Choroid plexus epithelial cell (primary cell): ENCODE data around the gene ZNF22.

Experiments
- DNase-seq: peaks from one replicate; pipeline ENCODE4 v3.0.0-alpha.2; 2010; ENCODE audit warnings: low read depth
- H3K4me3 ChIP-seq: 2 replicates; pipeline ENCODE4 v1.5.1; 2011; ENCODE audit warnings: low read depth, mild to moderate bottlenecking, control low read depth, low read length, moderate library complexity
- CTCF ChIP-seq: conservative IDR thresholded peaks from 2 replicates; pipeline ENCODE4 v1.5.1; 2011; ENCODE audit warnings: low read depth, mild to moderate bottlenecking, control low read depth, inconsistent platforms, low read length, moderate library complexity

ZNF22 gene

GRCh38 chr10:44960482-44961229, 40.1 kb upstream of the ZNF22 start:
- DNase-seq = no peak
- no peak for TF ChIP-seq CTCF
- H3K4me3 ChIP-seq = peak overlapping the region; percentile 83

GRCh38 chr10:44961230-44961571, 39.5 kb upstream of the ZNF22 start:
- TF ChIP-seq CTCF = no peak
- no peak overlapping the region for H3K4me3 ChIP-seq
- no peak for DNase-seq

- no peak for TF ChIP-seq CTCF
- H3K4me3 ChIP-seq = no peak overlapping the region
- no peak for DNase-seq
Measured at GRCh38 chr10:44961931-44962750, 38.6 kb upstream of the ZNF22 start.

- no peak for DNase-seq
- peak; percentile 24 for TF ChIP-seq CTCF
Measured at GRCh38 chr10:44962870-44963738, 37.6 kb upstream of the ZNF22 start.

GRCh38 chr10:44963772-44964633, 36.7 kb upstream of the ZNF22 start:
- TF ChIP-seq CTCF = no peak
- DNase-seq = no peak
- no peak overlapping the region for H3K4me3 ChIP-seq

More at GRCh38 chr10:44962870-44963738, 37.6 kb upstream of the ZNF22 start:
- H3K4me3 ChIP-seq = no peak overlapping the region

- DNase-seq = no peak
- no peak overlapping the region for H3K4me3 ChIP-seq
- TF ChIP-seq CTCF = no peak
Measured at GRCh38 chr10:44965104-44965503, 35.6 kb upstream of the ZNF22 start.
